ENCODE results near the gene NPHP4.

NPHP4 gene

GRCh38 chr1:5888606-5889211, 103.5 kb downstream of the NPHP4 start:
- no peak for DNase-seq

GRCh38 chr1:5887971-5888361, 104.3 kb downstream of the NPHP4 start:
- no peak for DNase-seq

- DNase-seq, result no peak
Observed at GRCh38 chr1:5887349-5887970, 104.8 kb downstream of the NPHP4 start.

- DNase-seq, result no peak
Observed at GRCh38 chr1:5886541-5887348, 105.5 kb downstream of the NPHP4 start.

GRCh38 chr1:5886140-5886483, 106.1 kb downstream of the NPHP4 start:
- DNase-seq, result no peak

GRCh38 chr1:5885471-5886139, 106.6 kb downstream of the NPHP4 start:
- DNase-seq, result no peak

GRCh38 chr1:5884110-5884509, 108.1 kb downstream of the NPHP4 start:
- no peak for DNase-seq

- DNase-seq, result no peak
Observed at GRCh38 chr1:5883129-5884048, 108.8 kb downstream of the NPHP4 start.

GRCh38 chr1:5882367-5883128, 109.7 kb downstream of the NPHP4 start:
- DNase-seq, result no peak

- DNase-seq, result no peak
Observed at GRCh38 chr1:5881526-5882222, 110.6 kb downstream of the NPHP4 start.

GRCh38 chr1:5880630-5881405, 111.4 kb downstream of the NPHP4 start:
- no peak for DNase-seq

GRCh38 chr1:5879421-5879820, 112.8 kb downstream of the NPHP4 start:
- DNase-seq, result no peak

- no peak for DNase-seq
Observed at GRCh38 chr1:5878971-5879370, 113.3 kb downstream of the NPHP4 start.

- DNase-seq, result no peak
Observed at GRCh38 chr1:5877683-5878530, 114.3 kb downstream of the NPHP4 start.

GRCh38 chr1:5877001-5877400, 115.2 kb downstream of the NPHP4 start:
- DNase-seq, result no peak

- no peak for DNase-seq
Observed at GRCh38 chr1:5876094-5876650, 116.1 kb downstream of the NPHP4 start.

- DNase-seq, result no peak
Observed at GRCh38 chr1:5875345-5875910, 116.8 kb downstream of the NPHP4 start.

- no peak for DNase-seq
Observed at GRCh38 chr1:5874416-5875110, 117.7 kb downstream of the NPHP4 start.

Measured in suppressor macrophage treated with lipopolysaccharide for 4 hours (primary cell).